ENCODE data around the gene SEC61G.

The SEC61G gene

DNA sequence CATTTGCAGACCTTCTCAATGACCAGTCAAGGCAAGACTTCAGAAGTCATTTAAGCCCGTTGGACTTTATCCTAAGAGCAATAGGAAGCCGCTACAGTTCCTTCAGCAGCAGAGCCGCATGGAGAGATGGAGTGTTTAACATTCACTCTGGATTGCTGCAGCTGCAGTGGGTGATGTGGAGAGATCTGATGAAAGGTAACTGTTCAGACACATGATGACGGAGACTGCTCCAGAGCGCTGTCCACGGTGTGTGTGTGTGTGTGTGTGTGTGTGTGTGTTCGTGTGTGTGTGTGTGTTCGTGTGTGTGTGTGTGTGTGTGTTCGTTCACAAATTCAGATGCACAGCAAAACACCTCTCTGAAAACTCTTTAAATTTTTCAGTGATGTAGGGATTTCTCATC, 37.0 kb downstream of the SEC61G start:
- H2AFZ ChIP-seq (ENCODE audit: low read length): no peak overlapping the region
- H3K4me2 ChIP-seq (ENCODE audit: low read depth, low read length, poor library complexity, severe bottlenecking): no peak overlapping the region
- peaks cover 5% of the 10 kb centered on the region; the same call in 1 of the 2 replicates for H3K9me3 ChIP-seq (ENCODE audit: insufficient read depth, low read depth, low read length)
- H3K36me3 ChIP-seq (ENCODE audit: insufficient read depth, low read length): no peaks in the 10 kb centered on the region
- no peak overlapping the region for H3K9ac ChIP-seq (ENCODE audit: low read depth, low read length, poor library complexity, severe bottlenecking)
- no peaks in the 10 kb centered on the region for H3K79me2 ChIP-seq (ENCODE audit: insufficient read depth, low read length)
- H3K4me1 ChIP-seq (ENCODE audit: insufficient read depth, low read length, poor library complexity, severe bottlenecking): no peaks in the 10 kb centered on the region
- no peak for TF ChIP-seq EZH2phosphoT487 (IDR thresholded peaks at IDR 0.05; ENCODE audit: borderline replicate concordance)
- TF ChIP-seq, protein P1, sequence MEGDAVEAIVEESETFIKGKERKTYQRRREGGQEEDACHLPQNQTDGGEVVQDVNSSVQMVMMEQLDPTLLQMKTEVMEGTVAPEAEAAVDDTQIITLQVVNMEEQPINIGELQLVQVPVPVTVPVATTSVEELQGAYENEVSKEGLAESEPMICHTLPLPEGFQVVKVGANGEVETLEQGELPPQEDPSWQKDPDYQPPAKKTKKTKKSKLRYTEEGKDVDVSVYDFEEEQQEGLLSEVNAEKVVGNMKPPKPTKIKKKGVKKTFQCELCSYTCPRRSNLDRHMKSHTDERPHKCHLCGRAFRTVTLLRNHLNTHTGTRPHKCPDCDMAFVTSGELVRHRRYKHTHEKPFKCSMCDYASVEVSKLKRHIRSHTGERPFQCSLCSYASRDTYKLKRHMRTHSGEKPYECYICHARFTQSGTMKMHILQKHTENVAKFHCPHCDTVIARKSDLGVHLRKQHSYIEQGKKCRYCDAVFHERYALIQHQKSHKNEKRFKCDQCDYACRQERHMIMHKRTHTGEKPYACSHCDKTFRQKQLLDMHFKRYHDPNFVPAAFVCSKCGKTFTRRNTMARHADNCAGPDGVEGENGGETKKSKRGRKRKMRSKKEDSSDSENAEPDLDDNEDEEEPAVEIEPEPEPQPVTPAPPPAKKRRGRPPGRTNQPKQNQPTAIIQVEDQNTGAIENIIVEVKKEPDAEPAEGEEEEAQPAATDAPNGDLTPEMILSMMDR (conservative IDR thresholded peaks at IDR 0.05; ENCODE audit: low read length): no peak
- H3K4me3 ChIP-seq (ENCODE audit: low read length, poor library complexity, severe bottlenecking): no peak overlapping the region
- no peaks in the 10 kb centered on the region for H4K20me1 ChIP-seq (ENCODE audit: insufficient read depth, low read length, poor library complexity, severe bottlenecking)
- no peaks in the 10 kb centered on the region for H3F3A ChIP-seq (ENCODE audit: low read depth)
- H3K9me2 ChIP-seq (replicated peaks; ENCODE audit: low read depth, low read length): no peaks in the 10 kb centered on the region
- no peaks in the 10 kb centered on the region for H3K27me3 ChIP-seq (ENCODE audit: insufficient read depth, low read length, poor library complexity, severe bottlenecking)

DNA sequence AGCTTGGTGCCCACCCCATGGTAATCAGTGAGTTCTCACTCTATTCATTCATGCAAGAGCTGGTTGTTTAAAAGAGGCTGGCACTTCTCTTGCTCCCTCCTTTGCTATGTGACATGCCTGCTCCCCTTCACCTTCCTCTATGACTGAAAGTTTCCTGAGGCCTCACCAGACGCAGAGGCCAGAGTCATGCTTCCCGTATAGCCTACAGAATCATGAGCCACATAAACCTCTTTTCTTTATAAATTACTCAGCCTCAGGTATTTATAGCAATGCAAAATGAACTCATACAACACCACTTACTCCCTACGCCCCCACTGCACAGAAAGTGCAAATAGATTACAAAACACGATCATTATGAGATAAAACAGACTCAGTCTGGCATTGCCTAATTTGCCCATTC, 39.0 kb downstream of the SEC61G start:
- Histone ChIP-seq H3K27me3 (ENCODE audit: insufficient read depth, low read length, poor library complexity, severe bottlenecking) (no peaks in the 10 kb centered on the region), H3K4me2 (ENCODE audit: low read depth, low read length, poor library complexity, severe bottlenecking) (no peak overlapping the region), H3K4me1 (ENCODE audit: insufficient read depth, low read length, poor library complexity, severe bottlenecking) (no peaks in the 10 kb centered on the region), H3F3A (ENCODE audit: low read depth) (no peaks in the 10 kb centered on the region), H3K79me2 (ENCODE audit: insufficient read depth, low read length) (no peaks in the 10 kb centered on the region), H3K9ac (ENCODE audit: low read depth, low read length, poor library complexity, severe bottlenecking) (no peak overlapping the region), H3K9me3 (ENCODE audit: insufficient read depth, low read depth, low read length) (peaks cover 5% of the 10 kb centered on the region; the same call in 1 of the 2 replicates), H3K4me3 (ENCODE audit: low read length, poor library complexity, severe bottlenecking) (no peak overlapping the region), H4K20me1 (ENCODE audit: insufficient read depth, low read length, poor library complexity, severe bottlenecking) (no peaks in the 10 kb centered on the region), H3K9me2 (replicated peaks; ENCODE audit: low read depth, low read length) (no peaks in the 10 kb centered on the region), H3K36me3 (ENCODE audit: insufficient read depth, low read length) (no peaks in the 10 kb centered on the region), H2AFZ (ENCODE audit: low read length) (no peak overlapping the region)
- TF ChIP-seq, protein P1 (conservative IDR thresholded peaks at IDR 0.05; ENCODE audit: low read length): no peak
- TF ChIP-seq EZH2phosphoT487 (IDR thresholded peaks at IDR 0.05; ENCODE audit: borderline replicate concordance): no peak

DNA sequence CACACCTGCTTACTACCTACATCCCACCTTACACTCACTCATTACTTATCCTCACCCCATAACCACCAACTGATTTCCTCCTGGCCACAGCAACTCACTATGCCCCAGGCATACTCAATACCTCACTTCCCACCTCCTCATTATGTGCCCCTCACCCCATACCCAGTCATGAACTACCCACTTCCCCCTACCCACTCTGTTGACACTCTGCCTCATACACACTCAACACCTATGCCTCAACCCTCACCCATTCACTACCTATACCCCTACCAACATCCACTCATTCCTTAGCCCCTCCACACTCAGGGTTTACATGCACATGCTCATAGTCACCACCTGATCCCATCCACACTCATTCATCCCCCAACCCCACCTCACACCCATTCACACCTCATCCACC, 39.6 kb downstream of the SEC61G start:
- no peaks in the 10 kb centered on the region for H3K9me2 ChIP-seq (replicated peaks; ENCODE audit: low read depth, low read length)
- no peak overlapping the region for H3K4me2 ChIP-seq (ENCODE audit: low read depth, low read length, poor library complexity, severe bottlenecking)
- H3K9me3 ChIP-seq (ENCODE audit: insufficient read depth, low read depth, low read length): peaks cover 5% of the 10 kb centered on the region; the same call in 1 of the 2 replicates
- H3K4me3 ChIP-seq (ENCODE audit: low read length, poor library complexity, severe bottlenecking): no peak overlapping the region
- no peaks in the 10 kb centered on the region for H3K4me1 ChIP-seq (ENCODE audit: insufficient read depth, low read length, poor library complexity, severe bottlenecking)
- TF ChIP-seq, protein P1 (conservative IDR thresholded peaks at IDR 0.05; ENCODE audit: low read length): no peak
- no peak for TF ChIP-seq EZH2phosphoT487 (IDR thresholded peaks at IDR 0.05; ENCODE audit: borderline replicate concordance)
- H3K79me2 ChIP-seq (ENCODE audit: insufficient read depth, low read length): no peaks in the 10 kb centered on the region
- no peak overlapping the region for H2AFZ ChIP-seq (ENCODE audit: low read length)
- H3F3A ChIP-seq (ENCODE audit: low read depth): no peaks in the 10 kb centered on the region
- H4K20me1 ChIP-seq (ENCODE audit: insufficient read depth, low read length, poor library complexity, severe bottlenecking): no peaks in the 10 kb centered on the region
- no peaks in the 10 kb centered on the region for H3K27me3 ChIP-seq (ENCODE audit: insufficient read depth, low read length, poor library complexity, severe bottlenecking)
- H3K36me3 ChIP-seq (ENCODE audit: insufficient read depth, low read length): no peaks in the 10 kb centered on the region
- H3K9ac ChIP-seq (ENCODE audit: low read depth, low read length, poor library complexity, severe bottlenecking): no peak overlapping the region

Data from Loucy (cell line).